NK-92 treated with Interleukin-12 subunit alpha and Interleukin-12 subunit beta, amount 100 ng/mL, for 24 hours (cell line): ENCODE data around the gene KIAA0232.
"Not testable (repeated sequence)": the region's sequence is repeated elsewhere in the genome, so short reads cannot be mapped to it uniquely, and the experiment has no call there.

Source experiments
- DNase-seq: peaks from one replicate; lab custom pipeline; 2025; lab: John Stamatoyannopoulos, UW

The KIAA0232 gene

DNA sequence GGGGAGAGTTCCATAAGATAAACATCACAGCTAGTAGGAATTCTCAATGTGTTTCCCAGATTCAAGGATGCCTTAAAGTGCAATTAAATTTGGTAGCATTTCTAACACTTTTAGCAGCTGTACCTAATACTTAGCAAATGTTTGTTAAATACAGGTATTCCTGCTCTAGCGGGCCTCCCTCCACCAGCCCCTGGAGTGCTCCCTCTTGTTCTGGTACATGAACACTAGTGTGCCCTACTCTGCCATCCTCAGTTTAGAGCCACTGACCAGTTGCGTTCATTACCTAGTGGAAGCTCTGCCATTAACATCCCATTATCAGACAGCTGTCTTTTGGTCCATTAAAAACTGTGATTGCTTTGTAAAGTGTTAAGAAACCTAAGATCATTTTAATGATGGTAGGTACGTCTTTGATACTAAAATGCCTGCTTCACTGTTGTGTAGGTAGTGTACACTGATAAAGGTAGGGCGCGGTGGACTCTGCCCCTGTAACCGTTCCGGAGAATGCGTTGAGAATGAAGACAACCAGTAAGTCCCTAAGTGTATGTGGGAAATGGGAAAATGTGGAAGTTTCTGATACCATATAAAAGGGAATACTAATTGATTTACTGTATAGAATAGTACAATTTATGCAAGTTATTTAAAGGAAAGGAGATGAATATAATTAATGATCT lies 21.7 kb downstream of the KIAA0232 start:
- no peak for DNase-seq

- no peak for DNase-seq
These were observed 24.5 kb downstream of the KIAA0232 start for GRCh38 chr4:6806924-6807626.

- no peak for DNase-seq
These were observed 25.7 kb downstream of the KIAA0232 start for GRCh38 chr4:6808259-6808658.

- DNase-seq: no peak
These were observed 28.6 kb downstream of the KIAA0232 start for GRCh38 chr4:6811165-6811564.

- no peak for DNase-seq
These were observed 30.2 kb downstream of the KIAA0232 start for GRCh38 chr4:6812766-6813165.

DNA sequence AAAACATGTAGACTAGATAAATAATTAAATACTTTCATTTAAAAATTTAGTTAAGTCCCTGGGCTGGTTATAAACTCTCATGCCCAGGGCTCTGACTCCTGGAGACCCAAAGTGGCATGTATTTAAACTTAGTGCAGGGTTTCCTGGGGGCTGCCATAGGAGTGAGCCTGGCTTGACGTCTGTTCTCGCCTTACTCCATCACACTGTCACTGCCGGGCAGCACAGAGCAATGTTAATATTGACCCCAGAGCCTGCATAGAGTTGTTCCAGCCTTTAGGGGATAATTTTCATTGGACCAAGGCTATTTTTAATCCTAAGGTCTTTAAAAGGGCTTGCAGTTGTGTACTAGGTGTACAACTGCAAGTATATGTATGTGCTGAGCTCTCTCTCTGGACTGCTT lies 31.2 kb downstream of the KIAA0232 start:
- DNase-seq: no peak

DNA sequence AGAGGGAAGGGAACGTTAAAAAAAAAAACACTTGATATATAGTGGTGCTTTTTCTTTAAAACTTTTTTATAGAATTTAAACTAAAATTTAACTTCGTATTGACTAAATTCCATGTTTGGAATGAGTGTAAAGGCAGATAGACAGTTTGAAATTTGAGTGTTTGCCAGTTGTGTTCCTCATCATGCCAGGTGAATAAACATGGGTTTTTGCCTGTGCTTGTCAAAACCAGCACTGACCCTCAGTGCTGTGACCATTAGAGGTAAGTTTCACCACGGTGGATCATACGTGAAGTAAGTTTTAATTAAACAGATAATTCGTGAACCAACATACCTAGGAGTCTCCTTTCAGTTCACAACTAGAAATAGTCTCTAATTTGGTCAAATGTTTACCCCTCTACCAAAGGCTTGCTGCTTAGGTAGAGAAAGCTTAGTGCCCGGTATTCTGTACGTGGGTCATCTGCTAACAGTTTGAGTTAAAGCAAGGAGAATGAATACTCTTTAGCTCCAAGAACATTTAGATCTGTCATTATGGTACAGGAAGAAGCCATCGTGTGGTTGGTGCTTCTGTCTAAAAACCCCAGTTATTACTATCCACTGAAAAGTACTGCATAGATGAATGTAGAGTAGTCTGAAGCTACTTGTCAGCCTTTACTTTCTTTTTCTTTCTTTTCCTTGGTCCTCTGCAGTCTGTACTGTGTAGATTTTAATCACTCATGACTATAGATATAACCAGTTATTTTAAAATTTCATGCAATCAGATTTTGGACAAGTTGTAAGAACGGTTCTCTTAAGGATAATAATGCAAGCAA lies 32.7 kb downstream of the KIAA0232 start:
- no peak for DNase-seq

DNA sequence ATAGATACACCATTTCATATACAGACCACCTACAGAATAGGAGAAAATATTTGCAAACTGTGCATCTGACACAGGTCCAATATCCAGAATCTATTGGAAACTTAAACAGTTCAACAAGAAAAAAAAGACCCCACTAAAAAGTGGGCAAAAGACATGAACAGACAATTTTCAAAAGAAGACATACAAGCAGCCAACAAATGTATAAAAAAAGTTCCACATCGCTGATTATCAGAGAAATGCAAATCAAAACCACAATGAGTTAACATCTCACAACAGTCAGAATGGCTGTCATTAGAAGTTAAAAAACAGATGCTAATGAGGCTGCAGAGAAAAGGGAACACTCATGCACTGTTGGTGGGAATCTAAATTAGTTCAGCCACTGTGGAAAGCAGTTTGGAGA lies 36.8 kb downstream of the KIAA0232 start:
- DNase-seq: no peak

GRCh38 chr4:6820695-6821094 lies 38.2 kb downstream of the KIAA0232 start:
- DNase-seq: no peak

- DNase-seq: no peak
These were observed 41.5 kb downstream of the KIAA0232 start for GRCh38 chr4:6824071-6824470.

GRCh38 chr4:6824772-6825402 lies 42.4 kb downstream of the KIAA0232 start:
- DNase-seq: no peak

- no peak for DNase-seq
These were observed 42.9 kb downstream of the KIAA0232 start for GRCh38 chr4:6825403-6825802.

DNA sequence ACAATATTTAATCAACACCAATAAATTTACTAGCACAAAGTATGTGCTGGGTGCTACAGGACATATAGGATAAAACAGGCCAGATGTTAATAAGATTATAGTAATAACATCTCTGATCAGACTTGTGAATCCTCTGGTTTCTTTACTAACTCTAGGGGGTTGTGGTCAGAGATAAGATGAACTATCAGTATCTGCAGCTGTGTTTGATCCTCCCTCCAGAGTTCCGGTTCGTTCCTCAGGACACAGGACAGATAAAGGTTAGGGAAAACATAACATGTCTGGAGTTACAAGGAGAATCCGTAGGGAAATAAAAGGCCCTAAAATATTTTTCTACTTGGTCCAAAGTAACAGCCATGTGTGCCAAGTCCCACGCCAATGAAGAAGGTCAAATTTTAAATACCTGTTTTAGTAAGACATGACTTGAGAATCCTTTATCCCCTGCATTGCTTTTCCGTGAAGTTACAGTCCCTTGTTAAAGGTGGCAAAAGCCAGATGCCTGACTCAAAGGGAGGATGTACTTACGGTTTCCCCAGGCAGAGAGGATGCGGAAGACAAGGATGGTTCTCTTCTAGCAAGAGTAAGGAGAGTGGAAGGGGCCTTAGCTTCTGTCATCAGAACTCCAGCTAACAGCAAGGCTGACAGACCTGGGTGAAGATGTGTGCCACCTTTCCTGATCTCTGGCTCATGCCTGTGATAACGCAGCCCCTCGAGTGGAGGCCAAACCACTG lies 44.4 kb downstream of the KIAA0232 start:
- DNase-seq: no peak

- DNase-seq: no peak
These were observed 46.6 kb downstream of the KIAA0232 start for GRCh38 chr4:6829086-6829485.

DNA sequence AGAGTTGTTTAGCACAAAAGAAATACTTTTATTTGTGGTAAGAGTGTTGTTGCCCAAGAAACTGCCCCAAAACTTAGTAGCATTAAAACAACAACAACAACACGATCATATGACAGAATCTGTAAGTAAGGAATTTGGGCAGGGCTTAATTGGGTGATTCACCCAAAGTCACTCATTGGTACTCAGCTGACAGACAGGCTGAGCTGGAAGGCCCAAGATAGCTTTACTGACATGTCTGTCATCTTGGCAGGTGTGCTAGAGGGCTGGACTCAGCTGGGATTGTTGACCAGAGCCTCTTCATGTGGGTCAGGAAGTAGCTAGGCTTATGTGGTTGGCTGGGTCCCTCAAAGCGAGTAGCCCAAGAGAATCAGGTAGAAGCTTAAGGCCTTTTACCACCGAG lies 52.3 kb downstream of the KIAA0232 start:
- no peak for DNase-seq

DNA sequence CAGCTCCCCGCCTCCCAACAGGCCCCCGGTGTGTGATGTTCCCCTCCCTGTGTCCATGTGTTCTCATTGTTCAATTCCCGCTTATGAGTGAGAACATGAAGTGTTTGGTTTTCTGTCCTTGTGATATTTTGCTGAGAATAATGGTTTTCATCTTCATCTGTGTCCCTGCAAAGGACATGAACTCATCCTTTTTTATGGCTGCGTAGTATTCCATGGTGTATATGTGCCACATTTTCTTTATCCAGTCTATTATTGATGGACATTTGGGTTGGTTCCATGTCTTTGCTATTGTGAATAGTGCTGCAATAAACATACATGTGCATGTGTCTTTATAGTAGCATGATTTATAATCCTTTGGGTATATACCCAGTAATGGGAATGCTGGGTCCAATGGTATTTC lies 53.1 kb downstream of the KIAA0232 start:
- not testable (repeated sequence) for DNase-seq

- DNase-seq: not testable (repeated sequence)
These were observed 54.6 kb downstream of the KIAA0232 start for GRCh38 chr4:6837106-6837505.

DNA sequence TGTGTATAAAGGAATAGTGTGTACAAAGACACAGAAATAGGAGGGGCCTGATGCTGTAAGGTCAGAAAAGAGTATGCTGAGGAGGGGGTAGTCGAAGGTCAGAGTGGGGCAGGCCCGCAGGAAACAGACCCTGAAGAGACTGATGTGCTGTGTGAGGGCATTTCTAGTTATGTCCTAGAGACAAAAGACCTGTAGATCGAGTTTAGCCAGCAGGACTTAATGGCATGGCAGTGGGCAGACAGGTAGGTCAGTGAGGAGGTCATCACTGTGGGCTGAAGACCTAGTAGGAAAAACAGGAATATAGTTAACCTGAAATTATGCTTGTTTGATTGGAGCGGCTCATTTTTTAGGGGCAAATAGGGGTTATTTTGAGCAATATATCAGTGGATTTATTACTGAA lies 57.1 kb downstream of the KIAA0232 start:
- DNase-seq: no peak

- no peak for DNase-seq
These were observed 57.8 kb downstream of the KIAA0232 start for GRCh38 chr4:6840062-6840976.

GRCh38 chr4:6845027-6845426 lies 62.5 kb downstream of the KIAA0232 start:
- no peak for DNase-seq

- no peak for DNase-seq
These were observed 63.0 kb downstream of the KIAA0232 start for GRCh38 chr4:6845574-6845973.
